A549 (cell line): ENCODE measurements around the gene PRDX5. TPM values are rescaled to one million over a fixed set of nuclear protein-coding genes. Genes with fewer than 3 reads are reported as not detected.

ENCODE experiments used
- ATAC-seq, 2 experiments: fragments of 200-7000 bp in 1 of 2; fragments of >200 bp in 1 of 2; cut with Nextera tagmentation in 1 of 2; cut with Tn5 transposase in 1 of 2; 3 replicates each; pipeline versions ENCODE4 v1.8.0 to v1.9.1; 2018 to 2020; ENCODE audit warnings: mild to moderate bottlenecking in 1 of 2, moderate library complexity in 1 of 2
- CTCF ChIA-PET: fragments of 300-600 bp; sonication (Branson Sonifier 250); formaldehyde crosslinking; extraction: SDS; loops from one replicate; lab custom pipeline; 2021; ENCODE audit warnings: antibody characterized with exemption, inconsistent platforms; lab: Yijun Ruan, JAX
- POLR2A ChIA-PET: fragments of 350-600 bp; formaldehyde crosslinking; extraction: SDS; loops from one replicate; lab custom pipeline; 2021; ENCODE audit warnings: antibody characterized with exemption, inconsistent platforms; lab: Yijun Ruan, JAX
- DNase-seq, 2 experiments: peaks; one replicate each; pipeline versions ENCODE4 v3.0.0 to v3.0.0-alpha.2; 2011 to 2016; ENCODE audit warnings: low read depth in 1 of 2, low spot score in 1 of 2
- FAIRE-seq: peaks from 2 replicates; lab custom pipeline; 2011; peaks lifted over from hg19 to GRCh38; lab: Jason Lieb, UNC
- H3K27ac ChIP-seq, 2 experiments: fragments of >200 bp; sonication (Bioruptor Twin); formaldehyde crosslinking; 3 replicates each; pipeline ENCODE4 v1.5.1; 2016 to 2017
- H3K4me1 ChIP-seq: fragments of >200 bp; sonication (Bioruptor Twin); formaldehyde crosslinking; 3 replicates; pipeline ENCODE4 v1.6.1; 2016
- H3K4me2 ChIP-seq: fragments of >200 bp; sonication (Bioruptor Twin); formaldehyde crosslinking; 3 replicates; pipeline ENCODE4 v1.6.1; 2016
- H3K4me3 ChIP-seq: fragments of >200 bp; sonication (Bioruptor Twin); formaldehyde crosslinking; 3 replicates; pipeline ENCODE4 v1.5.1; 2016
- H3K9me3 ChIP-seq: fragments of >200 bp; sonication (Bioruptor Twin); formaldehyde crosslinking; 3 replicates; pipeline ENCODE4 v1.6.1; 2016
- CBX8 ChIP-seq: fragments of 200-600 bp; sonication (generic); IDR thresholded peaks from 2 replicates; pipeline ENCODE4 v1.6.1; 2016
- CEBPB ChIP-seq, 2 experiments: fragments of >200 bp in 1 of 2; sonication (Bioruptor Twin) in 1 of 2; formaldehyde crosslinking in 1 of 2; IDR thresholded peaks; 2 replicates each; pipeline ENCODE4 v1.6.1; 2012 to 2016
- FOSB ChIP-seq: fragments of 250-450 bp; sonication (Bioruptor Pico); IDR thresholded peaks from 2 replicates; pipeline ENCODE4 v1.5.0; 2020; ENCODE audit warnings: mild to moderate bottlenecking, moderate library complexity
- GATA3 ChIP-seq: IDR thresholded peaks from 2 replicates; pipeline ENCODE4 v1.6.1; 2012; ENCODE audit warnings: borderline replicate concordance
- HDAC2 ChIP-seq: fragments of 200-600 bp; sonication (generic); IDR thresholded peaks from 2 replicates; pipeline ENCODE4 v1.6.1; 2016
- HOXB13 ChIP-seq: fragments of 250-450 bp; sonication (Bioruptor Pico); IDR thresholded peaks from 2 replicates; pipeline ENCODE4 v1.5.0; 2020; ENCODE audit warnings: low read depth, mild to moderate bottlenecking, moderate library complexity
- HOXB5 ChIP-seq: fragments of 250-450 bp; sonication (Bioruptor Pico); IDR thresholded peaks from 2 replicates; pipeline ENCODE4 v1.5.0; 2020; ENCODE audit warnings: mild to moderate bottlenecking, moderate library complexity
- JUNB ChIP-seq: fragments of >200 bp; sonication (Bioruptor Twin); formaldehyde crosslinking; IDR thresholded peaks from 2 replicates; pipeline ENCODE4 v1.6.1; 2016
- KDM5A ChIP-seq: fragments of 200-600 bp; sonication (generic); IDR thresholded peaks from 2 replicates; pipeline ENCODE4 v1.6.1; 2016; ENCODE audit warnings: antibody characterized with exemption, mild to moderate bottlenecking
- MAFK ChIP-seq: fragments of 450-650 bp; IDR thresholded peaks from 2 replicates; pipeline ENCODE4 v1.6.1; 2014; ENCODE audit not compliant: partially characterized antibody
- NFE2L2 ChIP-seq: fragments of 150-350 bp; conservative IDR thresholded peaks from 2 replicates; pipeline ENCODE4 v1.6.1; 2014; ENCODE audit warnings: low read length
- POLR2AphosphoS2 ChIP-seq: conservative IDR thresholded peaks from 2 replicates; pipeline ENCODE4 v1.6.1; 2012; ENCODE audit warnings: low read length, improper control_type of control experiment, inconsistent platforms
- RARB ChIP-seq: fragments of 250-450 bp; sonication (Bioruptor Pico); IDR thresholded peaks from 2 replicates; pipeline ENCODE4 v1.8.0; 2021; ENCODE audit warnings: mild to moderate bottlenecking, moderate library complexity
- RCOR1 ChIP-seq: fragments of 150-350 bp; IDR thresholded peaks from 2 replicates; pipeline ENCODE4 v1.6.1; 2014; ENCODE audit warnings: antibody characterized with exemption, low read length, low read depth
- SMC3 ChIP-seq: fragments of >200 bp; sonication (Bioruptor Twin); formaldehyde crosslinking; IDR thresholded peaks from 3 replicates; pipeline ENCODE4 v1.6.1; 2018; ENCODE audit warnings: inconsistent platforms
- SREBF2 ChIP-seq: fragments of 450-650 bp; IDR thresholded peaks from 2 replicates; pipeline ENCODE4 v1.6.1; 2014; ENCODE audit warnings: mild to moderate bottlenecking, moderate library complexity
- TFCP2L1 ChIP-seq: fragments of 250-450 bp; sonication (Bioruptor Pico); IDR thresholded peaks from 2 replicates; pipeline ENCODE4 v1.5.0; 2021; ENCODE audit warnings: mild to moderate bottlenecking
- ZC3H11A ChIP-seq: fragments of 450-650 bp; IDR thresholded peaks from 2 replicates; pipeline ENCODE4 v1.6.1; 2014; ENCODE audit warnings: antibody characterized with exemption, mild to moderate bottlenecking
- ZFP36 ChIP-seq: fragments of 450-650 bp; IDR thresholded peaks from 2 replicates; pipeline ENCODE4 v1.6.1; 2014; ENCODE audit warnings: borderline replicate concordance; ENCODE audit not compliant: partially characterized antibody
- ZNF302 ChIP-seq: fragments of 250-450 bp; sonication (Bioruptor Pico); IDR thresholded peaks from 2 replicates; pipeline ENCODE4 v1.9.0; 2021; ENCODE audit warnings: inconsistent platforms, mild to moderate bottlenecking, moderate library complexity
- ZSCAN20 ChIP-seq: fragments of 250-450 bp; sonication (Bioruptor Pico); IDR thresholded peaks from 2 replicates; pipeline ENCODE4 v1.8.0; 2022; ENCODE audit warnings: mild to moderate bottlenecking, moderate library complexity
- WGBS: methylation state at CpG from one replicate; pipeline ENCODE4 v1.1.6; 2017; ENCODE audit errors: missing lambda C conversion rate; 5-methylcytosine and 5-hydroxymethylcytosine counted together
- polyA plus RNA-seq, 4 experiments: library from polyadenylated mRNA; depleted of rRNA in 3 of 4; stranded (reverse); fragments of >200 nt; fragmentation: RNase III in 1 of 4; extraction: RNeasy Plus Mini Kit Qiagen cat#74134 plus additional on column Dnase treatment in 1 of 4; gene quantifications; 2 replicates in 3 of 4; 3 replicates in 1 of 4; pipeline ENCODE4 v1.2.3, GENCODE V29; 2011 to 2017
- TF ChIP-seq, protein P1 (sequence below): fragments of 450-650 bp; IDR thresholded peaks from 2 replicates; pipeline ENCODE4 v1.6.1; 2014; ENCODE audit warnings: antibody characterized with exemption
- TF ChIP-seq, protein P2 (sequence below): fragments of >200 bp; sonication (Bioruptor Twin); formaldehyde crosslinking; IDR thresholded peaks from 2 replicates; pipeline ENCODE4 v1.6.1; 2016
- TF ChIP-seq, protein P3 (sequence below): fragments of 150-350 bp; IDR thresholded peaks from 2 replicates; pipeline ENCODE4 v1.6.1; 2014; ENCODE audit warnings: low read depth, mild to moderate bottlenecking, low read length
- TF ChIP-seq, protein P4 (sequence below): fragments of 250-450 bp; sonication (Bioruptor Pico); IDR thresholded peaks from 2 replicates; pipeline ENCODE4 v1.5.0; 2021; ENCODE audit warnings: mild to moderate bottlenecking, moderate library complexity, borderline replicate concordance
- TF ChIP-seq, protein P5 (sequence below): IDR thresholded peaks from 2 replicates; pipeline ENCODE4 v1.6.1; 2012
- TF ChIP-seq, protein P6 (sequence below): fragments of >200 bp; sonication (Bioruptor Twin); formaldehyde crosslinking; IDR thresholded peaks from 3 replicates; pipeline ENCODE4 v1.6.1; 2016

The PRDX5 gene
- polyA plus RNA-seq, 2 of the 4 experiments (the other 2 are of a cell fraction): 377 to 491 TPM

DNA sequence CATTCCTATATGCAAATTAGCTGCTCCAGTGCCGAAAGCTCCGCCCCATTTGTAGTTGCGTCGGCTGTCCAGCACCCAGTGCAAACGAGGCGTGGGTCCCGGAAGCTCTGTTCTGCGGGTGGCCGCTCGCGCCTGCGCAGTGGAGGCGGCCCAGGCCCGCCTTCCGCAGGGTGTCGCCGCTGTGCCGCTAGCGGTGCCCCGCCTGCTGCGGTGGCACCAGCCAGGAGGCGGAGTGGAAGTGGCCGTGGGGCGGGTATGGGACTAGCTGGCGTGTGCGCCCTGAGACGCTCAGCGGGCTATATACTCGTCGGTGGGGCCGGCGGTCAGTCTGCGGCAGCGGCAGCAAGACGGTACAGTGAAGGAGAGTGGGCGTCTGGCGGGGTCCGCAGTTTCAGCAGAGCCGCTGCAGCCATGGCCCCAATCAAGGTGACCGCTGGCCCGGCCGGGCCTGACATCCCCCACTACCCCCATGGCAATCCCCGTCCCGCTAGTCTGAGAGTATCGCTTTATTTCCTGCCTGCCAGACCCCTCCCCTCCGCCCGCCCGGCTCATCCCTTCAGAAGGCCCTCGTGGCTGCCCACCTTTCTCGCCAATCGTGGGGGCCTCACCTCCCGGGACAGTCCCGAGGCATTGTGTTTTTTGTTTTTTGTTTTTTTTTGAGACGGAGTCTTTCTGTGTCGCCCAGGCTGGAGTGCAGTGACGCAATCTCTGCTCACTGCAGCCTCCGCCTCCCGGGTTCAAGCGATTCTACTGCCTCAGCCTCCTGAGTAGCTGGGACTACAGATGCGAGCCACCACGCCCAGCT is at the start of gene PRDX5 (continued):
- no peak for TF ChIP-seq HOXB13
- TF ChIP-seq, protein P1, sequence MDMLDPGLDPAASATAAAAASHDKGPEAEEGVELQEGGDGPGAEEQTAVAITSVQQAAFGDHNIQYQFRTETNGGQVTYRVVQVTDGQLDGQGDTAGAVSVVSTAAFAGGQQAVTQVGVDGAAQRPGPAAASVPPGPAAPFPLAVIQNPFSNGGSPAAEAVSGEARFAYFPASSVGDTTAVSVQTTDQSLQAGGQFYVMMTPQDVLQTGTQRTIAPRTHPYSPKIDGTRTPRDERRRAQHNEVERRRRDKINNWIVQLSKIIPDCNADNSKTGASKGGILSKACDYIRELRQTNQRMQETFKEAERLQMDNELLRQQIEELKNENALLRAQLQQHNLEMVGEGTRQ: no peak
- TF ChIP-seq, protein P2, sequence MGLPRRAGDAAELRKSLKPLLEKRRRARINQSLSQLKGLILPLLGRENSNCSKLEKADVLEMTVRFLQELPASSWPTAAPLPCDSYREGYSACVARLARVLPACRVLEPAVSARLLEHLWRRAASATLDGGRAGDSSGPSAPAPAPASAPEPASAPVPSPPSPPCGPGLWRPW: no peak
- peak; percentile 77 for TF ChIP-seq SMC3

DNA sequence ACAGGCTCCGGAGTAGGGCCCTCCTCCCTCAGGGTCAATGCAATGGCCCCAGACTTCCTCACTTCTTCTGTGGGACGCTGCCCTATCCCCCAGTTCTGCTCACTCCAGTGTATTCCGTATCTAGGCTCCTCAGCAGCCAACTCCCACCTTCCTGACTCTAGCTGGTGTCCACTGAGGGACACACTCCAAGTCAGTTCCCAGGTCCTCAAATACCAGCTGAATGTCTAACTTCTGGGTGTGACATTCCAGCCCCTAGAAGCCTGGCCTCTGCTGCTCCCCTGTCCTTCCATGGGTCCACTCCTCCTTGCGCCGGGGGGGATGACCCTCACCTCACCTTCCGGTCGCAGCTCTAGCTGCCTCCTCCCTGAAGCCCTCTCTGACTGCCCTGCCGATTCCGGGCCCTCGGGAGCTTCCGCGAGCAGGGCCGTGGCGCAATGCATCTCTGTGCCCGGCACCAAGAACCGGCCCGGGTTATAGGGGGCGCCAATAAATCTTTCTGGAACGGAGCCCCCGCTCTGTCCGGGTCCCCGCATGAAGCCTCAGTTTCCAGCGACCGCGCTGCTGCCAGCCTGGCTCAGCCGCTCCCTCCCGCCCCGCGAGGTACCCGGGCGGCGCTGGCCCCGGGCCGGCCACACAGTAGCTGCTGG is 48.9 kb upstream of the PRDX5 start:
- peak overlapping the region; percentile 94 to 97 for H3K27ac ChIP-seq
- peak overlapping the region; percentile 97 for H3K4me2 ChIP-seq
- CTCF ChIA-PET: interaction anchor here (1.1 to 16.0 kb wide), 11 partner anchors 8 to 499 kb away, joined by 3 to 220 read pairs (median 5); partner anchors contain the start of genes BAD, CATSPERZ, ESRRA and PLCB3
- WGBS: 4% methylated on average over 12 of the region's 34 CpGs
- no peak for FAIRE-seq
- TF ChIP-seq, protein P2: no peak
- TF ChIP-seq ZC3H11A (no peak), TFCP2L1 (peak; percentile 16; the same call in 1 of the 2 replicates), KDM5A (0 out of 2 replicates have a peak, but pooled peaks have one; percentile 31), FOSB (CRISPR knock-in tag) (0 out of 2 replicates have a peak, but pooled peaks have one; percentile 53), ZSCAN20 (CRISPR knock-in tag) (no peak), SMC3 (0 out of 3 replicates have a peak, but pooled peaks have one; percentile 2), ZNF302 (CRISPR knock-in tag) (no peak), HOXB5 (CRISPR knock-in tag) (no peak), RARB (CRISPR knock-in tag) (no peak), JUNB (no peak), SREBF2 (no peak), NFE2L2 (no peak), HDAC2 (no peak), CEBPB (IDR thresholded peaks at IDR 0.05) (peak; percentile 29 to 58; a peak in 2 of 4 replicates), CBX8 (no peak), MAFK (no peak), GATA3 (peak; percentile 8; the same call in 1 of the 2 replicates), POLR2AphosphoS2 (no peak; the same call in 1 of the 2 replicates), RCOR1 (no peak), ZFP36 (peak; percentile 100)
- TF ChIP-seq, protein P3, sequence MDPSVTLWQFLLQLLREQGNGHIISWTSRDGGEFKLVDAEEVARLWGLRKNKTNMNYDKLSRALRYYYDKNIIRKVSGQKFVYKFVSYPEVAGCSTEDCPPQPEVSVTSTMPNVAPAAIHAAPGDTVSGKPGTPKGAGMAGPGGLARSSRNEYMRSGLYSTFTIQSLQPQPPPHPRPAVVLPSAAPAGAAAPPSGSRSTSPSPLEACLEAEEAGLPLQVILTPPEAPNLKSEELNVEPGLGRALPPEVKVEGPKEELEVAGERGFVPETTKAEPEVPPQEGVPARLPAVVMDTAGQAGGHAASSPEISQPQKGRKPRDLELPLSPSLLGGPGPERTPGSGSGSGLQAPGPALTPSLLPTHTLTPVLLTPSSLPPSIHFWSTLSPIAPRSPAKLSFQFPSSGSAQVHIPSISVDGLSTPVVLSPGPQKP: no peak
- TF ChIP-seq, protein P4, sequence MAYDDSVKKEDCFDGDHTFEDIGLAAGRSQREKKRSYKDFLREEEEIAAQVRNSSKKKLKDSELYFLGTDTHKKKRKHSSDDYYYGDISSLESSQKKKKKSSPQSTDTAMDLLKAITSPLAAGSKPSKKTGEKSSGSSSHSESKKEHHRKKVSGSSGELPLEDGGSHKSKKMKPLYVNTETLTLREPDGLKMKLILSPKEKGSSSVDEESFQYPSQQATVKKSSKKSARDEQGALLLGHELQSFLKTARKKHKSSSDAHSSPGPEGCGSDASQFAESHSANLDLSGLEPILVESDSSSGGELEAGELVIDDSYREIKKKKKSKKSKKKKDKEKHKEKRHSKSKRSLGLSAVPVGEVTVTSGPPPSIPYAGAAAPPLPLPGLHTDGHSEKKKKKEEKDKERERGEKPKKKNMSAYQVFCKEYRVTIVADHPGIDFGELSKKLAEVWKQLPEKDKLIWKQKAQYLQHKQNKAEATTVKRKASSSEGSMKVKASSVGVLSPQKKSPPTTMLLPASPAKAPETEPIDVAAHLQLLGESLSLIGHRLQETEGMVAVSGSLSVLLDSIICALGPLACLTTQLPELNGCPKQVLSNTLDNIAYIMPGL (CRISPR knock-in tag): peak; percentile 22; the same call in 1 of the 2 replicates
- TF ChIP-seq, protein P5, sequence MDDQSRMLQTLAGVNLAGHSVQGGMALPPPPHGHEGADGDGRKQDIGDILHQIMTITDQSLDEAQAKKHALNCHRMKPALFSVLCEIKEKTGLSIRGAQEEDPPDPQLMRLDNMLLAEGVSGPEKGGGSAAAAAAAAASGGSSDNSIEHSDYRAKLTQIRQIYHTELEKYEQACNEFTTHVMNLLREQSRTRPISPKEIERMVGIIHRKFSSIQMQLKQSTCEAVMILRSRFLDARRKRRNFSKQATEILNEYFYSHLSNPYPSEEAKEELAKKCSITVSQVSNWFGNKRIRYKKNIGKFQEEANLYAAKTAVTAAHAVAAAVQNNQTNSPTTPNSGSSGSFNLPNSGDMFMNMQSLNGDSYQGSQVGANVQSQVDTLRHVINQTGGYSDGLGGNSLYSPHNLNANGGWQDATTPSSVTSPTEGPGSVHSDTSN: peak; percentile 52
- TF ChIP-seq, protein P6, sequence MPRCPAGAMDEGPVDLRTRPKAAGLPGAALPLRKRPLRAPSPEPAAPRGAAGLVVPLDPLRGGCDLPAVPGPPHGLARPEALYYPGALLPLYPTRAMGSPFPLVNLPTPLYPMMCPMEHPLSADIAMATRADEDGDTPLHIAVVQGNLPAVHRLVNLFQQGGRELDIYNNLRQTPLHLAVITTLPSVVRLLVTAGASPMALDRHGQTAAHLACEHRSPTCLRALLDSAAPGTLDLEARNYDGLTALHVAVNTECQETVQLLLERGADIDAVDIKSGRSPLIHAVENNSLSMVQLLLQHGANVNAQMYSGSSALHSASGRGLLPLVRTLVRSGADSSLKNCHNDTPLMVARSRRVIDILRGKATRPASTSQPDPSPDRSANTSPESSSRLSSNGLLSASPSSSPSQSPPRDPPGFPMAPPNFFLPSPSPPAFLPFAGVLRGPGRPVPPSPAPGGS: 0 out of 3 replicates have a peak, but pooled peaks have one; percentile 29
- TF ChIP-seq, all 56 proteins: peak for 10
- H3K4me3 ChIP-seq: peak overlapping the region; percentile 72
- POLR2A ChIA-PET: interaction anchor here (0.8 to 5.9 kb wide), 11 partner anchors 8 to 83 kb away, joined by 3 to 53 read pairs (median 5); partner anchors contain the start of genes BAD, ESRRA, FKBP2 and GPR137
- H3K9me3 ChIP-seq: no peaks in the 10 kb centered on the region
- ATAC-seq (peak; percentile 35 to 46), DNase-seq (peak in 1 of 2 experiments; percentile 76)
- peaks cover 32% of the 10 kb centered on the region for H3K4me1 ChIP-seq
